ENCODE data around the gene CHMP1B. TPM values are rescaled to one million over a fixed set of nuclear protein-coding genes. Genes with fewer than 3 reads are reported as not detected.

CHMP1B gene
- total and polyA plus RNA-seq, 8 donors = 9.5 to 22.0 (median 13.3) TPM

GRCh38 chr18:11885278-11885947, 34.2 kb downstream of the CHMP1B start:
- Histone ChIP-seq H3K36me3 (peaks cover 0 to 36% (median 12%) of the 10 kb centered on the region in 3 donors), H3K4me3 (no peak overlapping the region), H3K27me3 (no peaks in the 10 kb centered on the region), H3K4me1 (no peaks in the 10 kb centered on the region), H3K9me3 (no peaks in the 10 kb centered on the region), H3K27ac (no peak overlapping the region)
- DNase-seq (no peak), FAIRE-seq (no peak), ATAC-seq (peak in 1 of 4 donors; percentile 49)
- TF ChIP-seq CTCF (IDR thresholded peaks at IDR 0.05) = no peak
- intact Hi-C loops (cut with DNase I) = loop anchor here in 1 of 3 donors (10.0 kb wide), 1 partner anchor 161 kb away; no protein-coding TSS in a partner anchor
- WGBS, 2 donors = 87 to 89% methylated on average over 22 of the region's 22 CpGs

GRCh38 chr18:11886577-11887110, 35.4 kb downstream of the CHMP1B start:
- TF ChIP-seq CTCF (IDR thresholded peaks at IDR 0.05) = no peak
- Histone ChIP-seq H3K9me3 (no peaks in the 10 kb centered on the region), H3K27me3 (no peaks in the 10 kb centered on the region), H3K36me3 (peaks cover 0 to 36% (median 12%) of the 10 kb centered on the region in 3 donors), H3K4me3 (no peak overlapping the region), H3K4me1 (no peaks in the 10 kb centered on the region), H3K27ac (no peak overlapping the region)
- WGBS, 2 donors = 90 to 91% methylated on average over 19 of the region's 19 CpGs
- ATAC-seq = no peak
- DNase-seq = no peak
- intact Hi-C loops (cut with DNase I) = loop anchor here in 1 of 3 donors (10.0 kb wide), 1 partner anchor 162 kb away; no protein-coding TSS in a partner anchor
- FAIRE-seq = no peak

GRCh38 chr18:11887328-11888128, 36.3 kb downstream of the CHMP1B start:
- H3K27me3 ChIP-seq = no peaks in the 10 kb centered on the region
- intact Hi-C loops (cut with DNase I) = loop anchor here in 1 of 3 donors (10.0 kb wide), 1 partner anchor 163 kb away; no protein-coding TSS in a partner anchor
- H3K36me3 ChIP-seq = peaks cover 0 to 36% (median 12%) of the 10 kb centered on the region in 3 donors
- no peak for TF ChIP-seq CTCF (IDR thresholded peaks at IDR 0.05)
- H3K27ac ChIP-seq = no peak overlapping the region
- DNase-seq (no peak), FAIRE-seq (peak; percentile 61), ATAC-seq (peak in 3 of 4 donors; percentile 53 to 72 (median 65))
- H3K9me3 ChIP-seq = no peaks in the 10 kb centered on the region
- 58 to 62% methylated on average over 8 of the region's 8 CpGs for WGBS, 2 donors
- no peak overlapping the region for H3K4me3 ChIP-seq
- H3K4me1 ChIP-seq = no peaks in the 10 kb centered on the region

DNA sequence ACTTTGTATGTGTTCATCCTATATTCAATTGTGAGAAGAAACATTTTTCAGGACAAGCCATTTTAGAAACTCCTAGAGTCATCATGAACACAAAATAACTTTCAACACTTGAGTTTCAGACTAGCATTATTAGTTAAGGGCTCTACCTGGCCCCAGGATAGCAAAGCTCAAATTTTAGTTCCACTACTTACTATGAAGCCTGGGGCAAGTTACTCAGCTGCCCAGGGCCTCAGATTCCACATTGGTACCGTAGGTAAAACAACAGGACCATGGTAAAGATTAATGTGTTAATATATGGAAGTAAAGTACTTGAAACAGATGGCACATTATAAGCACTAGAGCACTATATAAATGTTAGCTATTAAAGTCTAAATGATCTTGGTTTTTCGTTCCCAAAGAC, 37.5 kb downstream of the CHMP1B start:
- ATAC-seq = no peak
- no peak for DNase-seq
- no peak for FAIRE-seq
- TF ChIP-seq CTCF (IDR thresholded peaks at IDR 0.05) = no peak
- Histone ChIP-seq H3K27ac (no peak overlapping the region), H3K27me3 (no peaks in the 10 kb centered on the region), H3K9me3 (no peaks in the 10 kb centered on the region), H3K4me3 (no peak overlapping the region), H3K4me1 (no peaks in the 10 kb centered on the region), H3K36me3 (peaks cover 0 to 43% (median 12%) of the 10 kb centered on the region in 3 donors)
- WGBS, 2 donors = 90 to 92% methylated on average over 2 of the region's 2 CpGs
- intact Hi-C loops (cut with DNase I) = loop anchor here in 1 of 3 donors (10.0 kb wide), 1 partner anchor 164 kb away; no protein-coding TSS in a partner anchor
